H9 (cell line): Measurements from ENCODE around the gene SIRT7. TPM values are rescaled to one million over a fixed set of nuclear protein-coding genes. Genes with fewer than 3 reads are reported as not detected.
A peak's percentile ranks its signal among the peaks of the same experiment; 100 is the strongest.

ENCODE experiments used
- DNase-seq: peaks from one replicate; pipeline ENCODE4 v3.0.0-alpha.2; 2017
- H2AFZ ChIP-seq: one replicate; pipeline ENCODE4 v1.6.1; 2013; ENCODE audit warnings: mild to moderate bottlenecking, low read length, control low read depth, moderate library complexity
- H2AK5ac ChIP-seq: 2 replicates; pipeline ENCODE4 v1.6.1; 2013; ENCODE audit warnings: low read length, control low read depth, mixed read lengths; ENCODE audit not compliant: insufficient read length
- H2BK120ac ChIP-seq: one replicate; pipeline ENCODE4 v1.6.1; 2013; ENCODE audit warnings: low read depth, mild to moderate bottlenecking, low read length, control low read depth, inconsistent platforms; ENCODE audit not compliant: poor library complexity, severe bottlenecking
- H2BK12ac ChIP-seq: 2 replicates; pipeline ENCODE4 v1.6.1; 2013; ENCODE audit warnings: low read length, control low read depth, mixed read lengths, low read depth; ENCODE audit not compliant: insufficient read length
- H2BK15ac ChIP-seq: 2 replicates; pipeline ENCODE4 v1.6.1; 2013; ENCODE audit warnings: low read depth, low read length, control low read depth
- H2BK20ac ChIP-seq: one replicate; pipeline ENCODE4 v1.6.1; 2013; ENCODE audit warnings: low read depth, mild to moderate bottlenecking, low read length, control low read depth, inconsistent platforms; ENCODE audit not compliant: poor library complexity, severe bottlenecking
- H2BK5ac ChIP-seq: 2 replicates; pipeline ENCODE4 v1.6.1; 2013; ENCODE audit warnings: low read length, control low read depth, mixed read lengths; ENCODE audit not compliant: insufficient read length
- H3K14ac ChIP-seq: 2 replicates; pipeline ENCODE4 v1.6.1; 2013; ENCODE audit warnings: low read length, control low read depth; ENCODE audit not compliant: insufficient read depth
- H3K18ac ChIP-seq: 2 replicates; pipeline ENCODE4 v1.6.1; 2013; ENCODE audit warnings: low read depth, mild to moderate bottlenecking, mixed read lengths, low read length, control low read depth; ENCODE audit not compliant: insufficient read length
- H3K23ac ChIP-seq: 2 replicates; pipeline ENCODE4 v1.6.1; 2013; ENCODE audit warnings: low read length, control low read depth, mixed read lengths, low read depth; ENCODE audit not compliant: insufficient read length
- H3K23me2 ChIP-seq: 2 replicates; pipeline ENCODE4 v1.6.1; 2013; ENCODE audit warnings: low read depth, mild to moderate bottlenecking, mixed read lengths, low read length, control low read depth; ENCODE audit not compliant: insufficient read length, poor library complexity, severe bottlenecking
- H3K27ac ChIP-seq: 2 replicates; pipeline ENCODE4 v1.5.1; 2013; ENCODE audit warnings: low read length, control low read depth, mixed read lengths, low read depth; ENCODE audit not compliant: insufficient read length
- H3K27me3 ChIP-seq: 2 replicates; pipeline ENCODE4 v1.6.1; 2013; ENCODE audit warnings: low read length, control low read depth, inconsistent platforms; ENCODE audit not compliant: insufficient read depth
- H3K4ac ChIP-seq: 2 replicates; pipeline ENCODE4 v1.6.1; 2013; ENCODE audit warnings: low read depth, mild to moderate bottlenecking, control low read depth, inconsistent platforms, low read length, moderate library complexity
- H3K4me1 ChIP-seq: 2 replicates; pipeline ENCODE4 v1.6.1; 2013; ENCODE audit warnings: low read length, control low read depth, inconsistent platforms; ENCODE audit not compliant: insufficient read depth
- H3K4me2 ChIP-seq: 2 replicates; pipeline ENCODE4 v1.6.1; 2013; ENCODE audit warnings: low read length, control low read depth, mixed read lengths; ENCODE audit not compliant: insufficient read length, insufficient read depth
- H3K56ac ChIP-seq: 2 replicates; pipeline ENCODE4 v1.6.1; 2013; ENCODE audit warnings: low read depth, mild to moderate bottlenecking, mixed read lengths, low read length, control low read depth; ENCODE audit not compliant: insufficient read length
- H3K79me1 ChIP-seq: 2 replicates; pipeline ENCODE4 v1.6.1; 2013; ENCODE audit warnings: low read depth, mild to moderate bottlenecking, moderate library complexity, low read length, control low read depth, inconsistent platforms; ENCODE audit not compliant: insufficient read depth, poor library complexity, severe bottlenecking
- H3K79me2 ChIP-seq: 2 replicates; pipeline ENCODE4 v1.6.1; 2013; ENCODE audit warnings: low read length, control low read depth, inconsistent platforms; ENCODE audit not compliant: insufficient read depth
- H3K9ac ChIP-seq: 2 replicates; pipeline ENCODE4 v1.6.1; 2013; ENCODE audit warnings: low read length, control low read depth, mixed read lengths; ENCODE audit not compliant: insufficient read length; ENCODE audit errors: extremely low read depth
- H3K9me3 ChIP-seq: one replicate; pipeline ENCODE4 v1.6.1; 2013; ENCODE audit warnings: low read depth, low read length, inconsistent platforms; ENCODE audit not compliant: control insufficient read depth
- H3T11ph ChIP-seq: one replicate; pipeline ENCODE4 v1.6.1; 2013; ENCODE audit warnings: mild to moderate bottlenecking, low read length, control low read depth, inconsistent platforms
- H4K20me1 ChIP-seq: one replicate; pipeline ENCODE4 v1.6.1; 2013; ENCODE audit not compliant: control insufficient read depth, insufficient read length, insufficient read depth
- H4K5ac ChIP-seq: 2 replicates; pipeline ENCODE4 v1.6.1; 2013; ENCODE audit warnings: low read depth, mild to moderate bottlenecking, mixed read lengths, low read length, control low read depth; ENCODE audit not compliant: insufficient read length
- H4K8ac ChIP-seq: replicated peaks from 2 replicates; pipeline ENCODE4 v1.6.1; 2013; ENCODE audit warnings: low read length, control low read depth, mixed read lengths, low read depth; ENCODE audit not compliant: insufficient read length
- H4K91ac ChIP-seq: 2 replicates; pipeline ENCODE4 v1.6.1; 2013; ENCODE audit warnings: low read depth, mild to moderate bottlenecking, moderate library complexity, mixed read lengths, low read length, control low read depth; ENCODE audit not compliant: insufficient read length
- H3K27ac Mint-ChIP-seq, 3 experiments: 2 replicates in 2 of 3; 3 replicates in 1 of 3; pipeline ENCODE4 v1.8.0; 2020 to 2021; ENCODE audit warnings: mixed read lengths in 3 of 3, mild to moderate bottlenecking in 1 of 3, moderate library complexity in 1 of 3
- H3K27me3 Mint-ChIP-seq: 2 replicates; pipeline ENCODE4 v1.8.0; 2021; ENCODE audit warnings: low read depth, mild to moderate bottlenecking, moderate library complexity, mixed read lengths
- H3K36me3 Mint-ChIP-seq, 3 experiments: 2 replicates in 2 of 3; 3 replicates in 1 of 3; pipeline ENCODE4 v1.8.0; 2020 to 2021; ENCODE audit warnings: low read depth in 3 of 3, mixed read lengths in 3 of 3; ENCODE audit not compliant: insufficient read depth in 1 of 3
- H3K4me1 Mint-ChIP-seq, 2 experiments: 2 replicates each; pipeline ENCODE4 v1.8.0; 2020; ENCODE audit warnings: mixed read lengths in 2 of 2
- H3K4me3 Mint-ChIP-seq, 2 experiments: 2 replicates in 1 of 2; 3 replicates in 1 of 2; pipeline ENCODE4 v1.8.0; 2020 to 2021; ENCODE audit warnings: mild to moderate bottlenecking in 2 of 2, mixed read lengths in 2 of 2, moderate library complexity in 1 of 2
- H3K9me3 Mint-ChIP-seq, 2 experiments: 2 replicates in 1 of 2; 3 replicates in 1 of 2; pipeline ENCODE4 v1.8.0; 2020; ENCODE audit warnings: mild to moderate bottlenecking in 2 of 2, mixed read lengths in 2 of 2, moderate library complexity in 1 of 2
- CTCF ChIP-seq: fragments of 200-600 bp; sonication (generic); conservative IDR thresholded peaks from 3 replicates; pipeline ENCODE4 v1.8.0; 2021; ENCODE audit warnings: antibody characterized with exemption, mild to moderate bottlenecking
- WGBS: extraction: QIAGEN DNeasy Blood & Tissue Kit; methylation state at CpG from one replicate; pipeline ENCODE4 v1.1.7; 2013; ENCODE audit warnings: missing lambda C conversion rate, low lambda C conversion rate, mixed read lengths; ENCODE audit not compliant: insufficient read length; ENCODE audit errors: extremely low coverage; 5-methylcytosine and 5-hydroxymethylcytosine counted together
- total RNA-seq: library from RNA; stranded (reverse); gene quantifications from 2 replicates; pipeline ENCODE4 v1.2.1, GENCODE V29; 2021

The SIRT7 gene
- total RNA-seq, 1 experiment from 2014 or later, result 29.7 TPM

- H3K79me2 ChIP-seq, result peaks cover 4% of the 10 kb centered on the region; the same call in 1 of the 2 replicates
- WGBS, result no CpG with 5 or more reads among the region's 11 CpGs
- no peak overlapping the region for H3K27ac ChIP-seq
- no peak overlapping the region for H3K23ac ChIP-seq
- H3K27me3 ChIP-seq, result no peaks in the 10 kb centered on the region
- H3K4me1 ChIP-seq, result no peaks in the 10 kb centered on the region
- no peak overlapping the region for H4K8ac ChIP-seq
- no peak overlapping the region for H3K14ac ChIP-seq
- Mint-ChIP-seq H3K27ac (0 out of 7 replicates have a peak overlapping the region, but pooled peaks of 1 of the 3 experiments have one; percentile 44), H3K9me3 (no peaks in the 10 kb centered on the region), H3K36me3 (peaks cover 53 to 88% (median 74%) of the 10 kb centered on the region in 3 experiments), H3K4me1 (peaks cover 3 to 4% of the 10 kb centered on the region in 2 experiments; a peak in 2 of 4 replicates), H3K27me3 (0 out of 2 replicates have a peak, but pooled peaks cover 1% of the 10 kb centered on the region), H3K4me3 (no peak overlapping the region)
- no peak overlapping the region for H2BK120ac ChIP-seq
- no peak overlapping the region for H3T11ph ChIP-seq
- no peak overlapping the region for H2AFZ ChIP-seq
- no peak overlapping the region for H4K5ac ChIP-seq
- no peak overlapping the region for H2AK5ac ChIP-seq
- H3K79me1 ChIP-seq, result peaks cover 10% of the 10 kb centered on the region
- no peak overlapping the region for H3K4me2 ChIP-seq
- H3K4ac ChIP-seq, result no peak overlapping the region
- H4K91ac ChIP-seq, result no peak overlapping the region
- H3K56ac ChIP-seq, result no peak overlapping the region
- no peaks in the 10 kb centered on the region for H3K23me2 ChIP-seq
- H3K9me3 ChIP-seq, result no peaks in the 10 kb centered on the region
- no peak overlapping the region for H3K18ac ChIP-seq
- H2BK5ac ChIP-seq, result no peak overlapping the region
- no peak overlapping the region for H2BK20ac ChIP-seq
- no peak overlapping the region for H3K9ac ChIP-seq
- H4K20me1 ChIP-seq, result no peaks in the 10 kb centered on the region
- no peak for DNase-seq
- no peak overlapping the region for H2BK15ac ChIP-seq
- H2BK12ac ChIP-seq, result no peak overlapping the region
- no peak for TF ChIP-seq CTCF
Observed at GRCh38 chr17:81884520-81884919, 33.5 kb downstream of the SIRT7 start.
